Measurements from ENCODE around the gene DAB2IP. TPM values are rescaled to one million over a fixed set of nuclear protein-coding genes. Genes with fewer than 3 reads are reported as not detected.
A peak's percentile ranks its signal among the peaks of the same experiment; 100 is the strongest.

DAB2IP gene
- total RNA-seq, 1 donor from 2014 or later: 71.6 TPM

DNA sequence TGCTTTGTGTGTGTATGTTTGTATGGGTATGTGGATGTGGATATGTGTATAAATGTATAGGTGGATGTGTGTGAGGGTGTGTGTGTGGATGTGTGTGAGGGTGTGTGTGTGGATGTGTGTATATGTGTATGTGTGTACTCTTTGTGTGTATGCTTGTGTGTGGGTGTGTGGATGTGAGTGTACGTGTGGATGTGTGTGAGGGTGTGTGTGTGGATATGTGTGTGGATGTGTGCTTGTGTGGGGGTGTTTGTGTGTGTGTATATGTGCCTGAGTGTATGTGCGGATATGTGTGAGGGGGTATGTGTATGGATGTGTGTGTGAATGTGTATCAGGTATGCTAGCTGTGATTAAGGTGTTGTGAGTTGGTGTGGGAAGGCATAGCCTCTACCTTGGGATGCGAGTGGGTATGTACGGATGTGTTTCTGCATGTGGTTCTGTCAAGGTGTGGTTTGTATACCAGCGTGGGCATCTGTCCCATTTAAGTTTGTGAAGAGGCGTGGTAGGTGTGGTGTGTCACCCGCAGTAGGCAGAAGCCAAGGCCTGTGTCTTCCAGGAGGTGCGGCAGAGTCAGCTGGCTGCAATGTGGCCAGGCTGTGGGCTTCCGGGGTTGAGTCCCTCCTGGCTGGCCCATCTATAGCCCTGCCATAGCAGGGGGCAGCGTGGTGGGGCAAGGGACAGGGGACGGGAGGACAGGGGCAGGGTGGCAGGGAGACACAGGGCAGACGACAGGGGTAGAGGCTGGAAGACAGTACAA lies 155.8 kb downstream of the DAB2IP start:
- Histone ChIP-seq H3K36me3 (no peaks in the 10 kb centered on the region), H3K4me1 (no peaks in the 10 kb centered on the region), H3K9me3 (peaks cover 0 to 7% of the 10 kb centered on the region in 2 donors), H3K4me3 (no peak overlapping the region), H3K27me3 (no peaks in the 10 kb centered on the region), H3K27ac (no peak overlapping the region)
- TF ChIP-seq, protein P1, sequence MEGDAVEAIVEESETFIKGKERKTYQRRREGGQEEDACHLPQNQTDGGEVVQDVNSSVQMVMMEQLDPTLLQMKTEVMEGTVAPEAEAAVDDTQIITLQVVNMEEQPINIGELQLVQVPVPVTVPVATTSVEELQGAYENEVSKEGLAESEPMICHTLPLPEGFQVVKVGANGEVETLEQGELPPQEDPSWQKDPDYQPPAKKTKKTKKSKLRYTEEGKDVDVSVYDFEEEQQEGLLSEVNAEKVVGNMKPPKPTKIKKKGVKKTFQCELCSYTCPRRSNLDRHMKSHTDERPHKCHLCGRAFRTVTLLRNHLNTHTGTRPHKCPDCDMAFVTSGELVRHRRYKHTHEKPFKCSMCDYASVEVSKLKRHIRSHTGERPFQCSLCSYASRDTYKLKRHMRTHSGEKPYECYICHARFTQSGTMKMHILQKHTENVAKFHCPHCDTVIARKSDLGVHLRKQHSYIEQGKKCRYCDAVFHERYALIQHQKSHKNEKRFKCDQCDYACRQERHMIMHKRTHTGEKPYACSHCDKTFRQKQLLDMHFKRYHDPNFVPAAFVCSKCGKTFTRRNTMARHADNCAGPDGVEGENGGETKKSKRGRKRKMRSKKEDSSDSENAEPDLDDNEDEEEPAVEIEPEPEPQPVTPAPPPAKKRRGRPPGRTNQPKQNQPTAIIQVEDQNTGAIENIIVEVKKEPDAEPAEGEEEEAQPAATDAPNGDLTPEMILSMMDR (IDR thresholded peaks at IDR 0.05): no peak
- no peak for DNase-seq (ENCODE audit: low spot score in 2 of 2)
- intact Hi-C loops (cut with DNase I): no loop called here

DNA sequence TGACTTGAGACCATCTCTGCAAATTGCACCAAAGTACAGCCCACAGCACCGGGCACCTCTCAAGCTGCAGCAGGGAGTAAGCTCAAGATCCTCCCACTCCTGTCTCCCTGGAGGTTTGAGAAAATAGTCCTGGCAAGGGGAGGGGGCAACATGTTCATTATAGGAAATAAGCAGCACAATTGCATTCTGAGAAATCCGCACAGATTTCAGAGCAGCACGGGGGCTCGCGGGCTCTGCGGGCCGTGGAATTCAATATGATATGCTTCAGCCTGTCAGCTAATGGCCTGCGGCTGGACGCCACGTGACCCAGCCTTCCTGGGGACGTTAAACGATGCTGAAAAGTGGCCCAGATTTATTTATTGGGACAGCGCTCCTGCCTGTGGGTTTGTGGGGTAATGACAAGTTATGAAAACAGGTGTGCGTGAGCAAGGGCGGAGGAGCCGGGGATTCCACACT lies 156.4 kb downstream of the DAB2IP start:
- H3K36me3 ChIP-seq: no peaks in the 10 kb centered on the region
- no peaks in the 10 kb centered on the region for H3K4me1 ChIP-seq
- TF ChIP-seq, protein P1 (IDR thresholded peaks at IDR 0.05): peak in 1 of 3 experiments; percentile 21
- no peak overlapping the region for H3K4me3 ChIP-seq
- intact Hi-C loops (cut with DNase I): loop anchor here (2.0 kb wide), 1 partner anchor 121 kb away; no protein-coding TSS in a partner anchor
- no peak overlapping the region for H3K27ac ChIP-seq
- peaks cover 0 to 7% of the 10 kb centered on the region in 2 donors for H3K9me3 ChIP-seq
- no peaks in the 10 kb centered on the region for H3K27me3 ChIP-seq
- no peak for DNase-seq (ENCODE audit: low spot score in 2 of 2)

DNA sequence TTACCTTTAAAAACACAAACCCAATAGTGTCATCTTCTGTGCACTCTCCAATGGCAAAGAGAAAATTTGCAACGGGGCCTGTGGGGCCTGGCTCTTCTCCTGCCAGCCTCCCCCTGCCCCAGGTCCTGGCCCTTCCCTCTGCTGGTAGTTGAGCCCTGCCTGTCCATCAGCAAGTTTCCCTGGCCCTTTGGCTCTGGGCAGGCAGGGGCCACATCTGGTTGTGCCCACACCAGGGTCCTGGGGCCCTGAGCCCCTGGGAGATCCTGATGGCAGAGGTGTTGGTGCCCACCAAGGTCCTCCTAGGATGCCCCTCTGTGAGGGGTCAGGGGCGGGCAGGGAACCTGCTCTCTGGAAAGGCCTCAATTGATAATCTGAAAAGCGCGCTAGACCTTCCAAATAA lies 157.3 kb downstream of the DAB2IP start:
- no peaks in the 10 kb centered on the region for H3K36me3 ChIP-seq
- TF ChIP-seq, protein P1 (IDR thresholded peaks at IDR 0.05): no peak
- H3K27ac ChIP-seq: no peak overlapping the region
- DNase-seq (ENCODE audit: low spot score in 2 of 2): no peak
- H3K27me3 ChIP-seq: no peaks in the 10 kb centered on the region
- intact Hi-C loops (cut with DNase I): loop anchor here (2.0 kb wide), 1 partner anchor 122 kb away; no protein-coding TSS in a partner anchor
- H3K4me1 ChIP-seq: no peaks in the 10 kb centered on the region
- H3K9me3 ChIP-seq: peaks cover 0 to 7% of the 10 kb centered on the region in 2 donors
- H3K4me3 ChIP-seq: no peak overlapping the region

DNA sequence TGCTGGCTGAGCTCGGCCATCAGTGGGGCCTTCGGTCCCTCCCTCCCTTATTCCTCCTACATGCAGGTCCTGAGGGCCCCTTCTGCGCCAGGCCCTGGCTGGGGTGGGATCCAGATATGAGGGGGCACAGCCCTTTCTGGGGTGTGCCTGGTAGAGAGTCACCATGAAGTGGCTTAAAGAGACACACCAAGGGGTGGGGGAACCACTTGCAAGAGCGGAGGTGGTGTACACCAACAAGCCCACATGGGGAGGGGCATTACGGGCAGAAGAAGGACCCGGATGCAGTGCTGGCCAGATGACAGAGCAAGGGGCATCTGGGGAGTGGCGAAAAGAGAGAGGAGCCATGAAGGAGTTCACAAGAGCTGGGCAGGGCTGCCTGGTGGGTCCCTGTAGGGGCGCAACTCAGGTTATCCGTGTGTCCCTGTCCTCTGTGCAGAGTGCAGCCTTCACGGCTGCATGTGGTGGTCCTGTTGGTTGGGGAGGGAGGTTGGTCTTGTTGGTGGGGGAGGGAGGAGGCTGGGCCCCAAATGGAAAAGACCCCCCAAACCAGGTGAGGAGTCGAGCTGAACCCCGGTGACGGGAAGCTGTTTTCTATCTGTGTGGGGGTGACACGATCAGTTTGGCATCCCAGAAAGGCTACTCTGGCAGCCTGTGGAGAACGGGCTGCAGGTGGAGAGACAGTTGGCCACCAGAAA lies 158.1 kb downstream of the DAB2IP start:
- no peaks in the 10 kb centered on the region for H3K4me1 ChIP-seq
- intact Hi-C loops (cut with DNase I): loop anchor here (2.0 kb wide), 1 partner anchor 123 kb away; no protein-coding TSS in a partner anchor
- no peak for DNase-seq (ENCODE audit: low spot score in 2 of 2)

DNA sequence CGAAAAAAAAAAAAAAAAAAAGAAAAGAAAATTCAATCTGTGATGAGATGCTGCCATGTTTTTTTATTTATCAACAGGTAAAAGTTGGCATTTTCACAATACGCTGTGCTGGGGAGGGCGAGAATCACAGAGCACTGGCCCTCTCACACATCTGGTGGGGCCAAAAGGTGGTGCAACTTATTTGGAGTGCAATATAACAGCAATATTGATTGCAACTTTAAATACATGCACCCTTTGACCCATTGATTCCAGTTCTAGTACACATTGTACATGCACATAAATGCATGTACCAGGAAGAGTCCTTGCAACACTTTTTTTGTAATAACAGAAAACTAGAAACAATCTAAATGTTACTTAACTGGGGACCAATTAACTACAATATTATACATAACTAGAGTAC lies 159.1 kb downstream of the DAB2IP start:
- Histone ChIP-seq H3K4me3 (no peak overlapping the region), H3K27ac (no peak overlapping the region), H3K4me1 (no peaks in the 10 kb centered on the region), H3K27me3 (no peaks in the 10 kb centered on the region), H3K36me3 (no peaks in the 10 kb centered on the region), H3K9me3 (no peaks in the 10 kb centered on the region)
- no peak for DNase-seq (ENCODE audit: low spot score in 2 of 2)
- TF ChIP-seq, protein P1 (IDR thresholded peaks at IDR 0.05): no peak
- intact Hi-C loops (cut with DNase I): no loop called here

More for the DNA sequence above, 158.1 kb downstream of the DAB2IP start:
- Histone ChIP-seq H3K4me3 (no peak overlapping the region), H3K9me3 (peaks cover 0 to 6% of the 10 kb centered on the region in 2 donors), H3K27me3 (no peaks in the 10 kb centered on the region), H3K27ac (no peak overlapping the region), H3K36me3 (no peaks in the 10 kb centered on the region)
- TF ChIP-seq, protein P1 (IDR thresholded peaks at IDR 0.05): no peak
